ENCODE data around the gene ZNF423. TPM values are rescaled to one million over a fixed set of nuclear protein-coding genes. Genes with fewer than 3 reads are reported as not detected.

Gene ZNF423
- total RNA-seq, 1 experiment from 2014 or later = 11.1 TPM

- BruUV-seq (replicated peaks) = no TSS peak
- Histone ChIP-seq H3K27ac (ENCODE audit: low read depth, low read length, poor library complexity, severe bottlenecking) (no peak overlapping the region), H3K4me1 (ENCODE audit: insufficient read depth, low read length, poor library complexity, severe bottlenecking) (peaks cover 21% of the 10 kb centered on the region), H3K36me3 (ENCODE audit: insufficient read depth, low read length, poor library complexity, severe bottlenecking) (no peaks in the 10 kb centered on the region), H3K9me3 (ENCODE audit: low read depth, low read length, poor library complexity, severe bottlenecking) (no peaks in the 10 kb centered on the region), H3K4me3 (ENCODE audit: low read depth, low read length, poor library complexity, severe bottlenecking) (no peak overlapping the region), H3K27me3 (replicated peaks; ENCODE audit: insufficient read depth, low read depth, low read length, poor library complexity) (no peaks in the 10 kb centered on the region)
- DNase-seq (ENCODE audit: low spot score) = no peak
- intact Hi-C loops (cut with micrococcal nuclease; ENCODE audit: unreplicated experiment) = loop anchor here (10.0 kb wide), 1 partner anchor 154 kb away; no protein-coding TSS in a partner anchor
- ChIA-PET POLR2A (ENCODE audit: low non-redundant PET) (no interaction called here), CTCF (no interaction called here)
- no peak for TF ChIP-seq EZH2 (IDR thresholded peaks at IDR 0.05; ENCODE audit: borderline replicate concordance, low read depth, low read length, poor library complexity, severe bottlenecking)
- TF ChIP-seq, protein P1, sequence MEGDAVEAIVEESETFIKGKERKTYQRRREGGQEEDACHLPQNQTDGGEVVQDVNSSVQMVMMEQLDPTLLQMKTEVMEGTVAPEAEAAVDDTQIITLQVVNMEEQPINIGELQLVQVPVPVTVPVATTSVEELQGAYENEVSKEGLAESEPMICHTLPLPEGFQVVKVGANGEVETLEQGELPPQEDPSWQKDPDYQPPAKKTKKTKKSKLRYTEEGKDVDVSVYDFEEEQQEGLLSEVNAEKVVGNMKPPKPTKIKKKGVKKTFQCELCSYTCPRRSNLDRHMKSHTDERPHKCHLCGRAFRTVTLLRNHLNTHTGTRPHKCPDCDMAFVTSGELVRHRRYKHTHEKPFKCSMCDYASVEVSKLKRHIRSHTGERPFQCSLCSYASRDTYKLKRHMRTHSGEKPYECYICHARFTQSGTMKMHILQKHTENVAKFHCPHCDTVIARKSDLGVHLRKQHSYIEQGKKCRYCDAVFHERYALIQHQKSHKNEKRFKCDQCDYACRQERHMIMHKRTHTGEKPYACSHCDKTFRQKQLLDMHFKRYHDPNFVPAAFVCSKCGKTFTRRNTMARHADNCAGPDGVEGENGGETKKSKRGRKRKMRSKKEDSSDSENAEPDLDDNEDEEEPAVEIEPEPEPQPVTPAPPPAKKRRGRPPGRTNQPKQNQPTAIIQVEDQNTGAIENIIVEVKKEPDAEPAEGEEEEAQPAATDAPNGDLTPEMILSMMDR (conservative IDR thresholded peaks at IDR 0.05; ENCODE audit: low read depth, low read length) = no peak
Observed at GRCh38 chr16:49550666-49551065, 305.2 kb downstream of the ZNF423 start.

GRCh38 chr16:49550140-49550539, 305.8 kb downstream of the ZNF423 start:
- CTCF ChIA-PET = no interaction called here
- BruUV-seq (replicated peaks) = no TSS peak
- Histone ChIP-seq H3K9me3 (ENCODE audit: low read depth, low read length, poor library complexity, severe bottlenecking) (no peaks in the 10 kb centered on the region), H3K27me3 (replicated peaks; ENCODE audit: insufficient read depth, low read depth, low read length, poor library complexity) (no peaks in the 10 kb centered on the region), H3K36me3 (ENCODE audit: insufficient read depth, low read length, poor library complexity, severe bottlenecking) (no peaks in the 10 kb centered on the region), H3K4me3 (ENCODE audit: low read depth, low read length, poor library complexity, severe bottlenecking) (no peak overlapping the region), H3K4me1 (ENCODE audit: insufficient read depth, low read length, poor library complexity, severe bottlenecking) (peaks cover 19% of the 10 kb centered on the region), H3K27ac (ENCODE audit: low read depth, low read length, poor library complexity, severe bottlenecking) (no peak overlapping the region)
- TF ChIP-seq, protein P1 (conservative IDR thresholded peaks at IDR 0.05; ENCODE audit: low read depth, low read length) = no peak
- no peak for TF ChIP-seq EZH2 (IDR thresholded peaks at IDR 0.05; ENCODE audit: borderline replicate concordance, low read depth, low read length, poor library complexity, severe bottlenecking)
- intact Hi-C loops (cut with micrococcal nuclease; ENCODE audit: unreplicated experiment) = loop anchor here (10.0 kb wide), 1 partner anchor 155 kb away; no protein-coding TSS in a partner anchor
- DNase-seq (ENCODE audit: low spot score) = no peak
- POLR2A ChIA-PET (ENCODE audit: low non-redundant PET) = no interaction called here

DNA sequence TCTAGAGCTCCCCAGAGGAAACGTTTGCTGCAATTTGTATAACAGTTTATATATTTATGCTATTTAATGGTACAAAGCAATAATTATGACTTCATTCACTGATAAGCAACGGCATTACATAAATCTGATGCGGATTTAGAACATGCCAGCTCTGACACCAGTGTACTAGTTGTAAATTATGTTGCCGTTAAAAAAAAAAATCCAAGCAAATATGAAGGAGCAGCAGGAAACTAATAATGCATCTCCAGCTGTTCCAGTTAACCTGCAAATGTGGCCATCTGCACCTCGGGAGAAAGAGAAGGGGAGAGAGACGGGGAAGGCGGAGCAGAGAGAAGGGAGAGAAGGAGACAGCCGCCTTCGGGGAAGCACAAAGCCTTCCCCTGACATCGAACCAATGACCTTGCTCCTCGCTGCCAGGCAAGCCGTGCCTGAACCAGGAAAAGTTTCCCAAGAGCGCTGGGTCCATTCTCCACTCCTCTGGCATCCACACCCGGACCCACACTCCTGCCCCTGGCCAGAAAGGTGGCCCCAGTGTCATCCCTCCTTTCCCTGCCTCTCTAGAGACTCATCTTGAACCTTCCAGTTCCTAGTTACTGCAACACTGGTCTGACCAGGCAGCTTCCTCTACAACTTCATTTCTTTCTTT, 307.5 kb downstream of the ZNF423 start:
- Histone ChIP-seq H3K4me1 (ENCODE audit: insufficient read depth, low read length, poor library complexity, severe bottlenecking) (peaks cover 8% of the 10 kb centered on the region), H3K36me3 (ENCODE audit: insufficient read depth, low read length, poor library complexity, severe bottlenecking) (no peaks in the 10 kb centered on the region), H3K27ac (ENCODE audit: low read depth, low read length, poor library complexity, severe bottlenecking) (no peak overlapping the region), H3K9me3 (ENCODE audit: low read depth, low read length, poor library complexity, severe bottlenecking) (no peaks in the 10 kb centered on the region), H3K4me3 (ENCODE audit: low read depth, low read length, poor library complexity, severe bottlenecking) (no peak overlapping the region), H3K27me3 (replicated peaks; ENCODE audit: insufficient read depth, low read depth, low read length, poor library complexity) (no peaks in the 10 kb centered on the region)
- intact Hi-C loops (cut with micrococcal nuclease; ENCODE audit: unreplicated experiment) = no loop called here
- POLR2A ChIA-PET (ENCODE audit: low non-redundant PET) = no interaction called here
- BruUV-seq (replicated peaks) = no TSS peak
- CTCF ChIA-PET = no interaction called here
- DNase-seq (ENCODE audit: low spot score) = no peak
- no peak for TF ChIP-seq EZH2 (IDR thresholded peaks at IDR 0.05; ENCODE audit: borderline replicate concordance, low read depth, low read length, poor library complexity, severe bottlenecking)
- TF ChIP-seq, protein P1 (conservative IDR thresholded peaks at IDR 0.05; ENCODE audit: low read depth, low read length) = no peak
